HepG2 (cell line): ENCODE results near the gene STARD8.

Experiments used
- FOXK2 ChIP-seq: fragments of 450-650 bp; IDR thresholded peaks from 2 replicates; pipeline ENCODE4 v1.6.1; 2016
- GFI1 ChIP-seq: sonication (generic); formaldehyde crosslinking; IDR thresholded peaks from 2 replicates; pipeline ENCODE4 v1.5.0; 2020; ENCODE audit warnings: missing genetic modification reagents, mild to moderate bottlenecking, borderline replicate concordance
- GTF2F1 ChIP-seq: fragments of 150-350 bp; IDR thresholded peaks from 2 replicates; pipeline ENCODE4 v1.6.1; 2014; ENCODE audit warnings: low read length
- NR2C2 ChIP-seq: sonication (generic); formaldehyde crosslinking; IDR thresholded peaks from 2 replicates; pipeline ENCODE4 v1.4.0; 2020; ENCODE audit warnings: missing genetic modification reagents, mild to moderate bottlenecking, moderate library complexity, borderline replicate concordance
- POLR2A ChIP-seq, 2 experiments: IDR thresholded peaks; 2 replicates each; pipeline ENCODE4 v1.6.1; 2011; ENCODE audit warnings: low read depth in 2 of 2, low read length in 2 of 2, mild to moderate bottlenecking in 1 of 2, moderate library complexity in 1 of 2; ENCODE audit not compliant: insufficient read depth in 1 of 2
- REPIN1 ChIP-seq: sonication (generic); formaldehyde crosslinking; IDR thresholded peaks from 2 replicates; pipeline ENCODE4 v1.8.0; 2022; ENCODE audit warnings: missing genetic modification reagents, low read depth, mild to moderate bottlenecking, borderline replicate concordance
- ZBTB20 ChIP-seq: sonication (generic); formaldehyde crosslinking; IDR thresholded peaks from 2 replicates; pipeline ENCODE4 v1.8.1; 2023; ENCODE audit warnings: missing genetic modification reagents, low read depth, mild to moderate bottlenecking, borderline replicate concordance
- TF ChIP-seq, protein P1 (sequence below): sonication (generic); formaldehyde crosslinking; IDR thresholded peaks from 2 replicates; pipeline ENCODE4 v1.9.0; 2021; ENCODE audit warnings: missing genetic modification reagents, borderline replicate concordance
- TF ChIP-seq, protein P2 (sequence below): sonication (generic); formaldehyde crosslinking; IDR thresholded peaks from 2 replicates; pipeline ENCODE4 v1.5.0; 2020; ENCODE audit warnings: mild to moderate bottlenecking, missing genetic modification reagents, moderate library complexity
- TF ChIP-seq, protein P3 (sequence below): sonication (generic); formaldehyde crosslinking; IDR thresholded peaks from 2 replicates; pipeline ENCODE4 v1.5.0; 2020; ENCODE audit warnings: missing genetic modification reagents
- TF ChIP-seq, protein P4 (sequence below): IDR thresholded peaks from 2 replicates; pipeline ENCODE4 v1.6.1; 2016
- TF ChIP-seq, protein P5 (sequence below): sonication (generic); formaldehyde crosslinking; IDR thresholded peaks from 2 replicates; pipeline ENCODE4 v1.4.0; 2020; ENCODE audit warnings: missing genetic modification reagents
- TF ChIP-seq, protein P6 (sequence below): sonication (generic); formaldehyde crosslinking; IDR thresholded peaks from 2 replicates; pipeline ENCODE4 v1.4.0; 2020; ENCODE audit warnings: missing genetic modification reagents

DNA sequence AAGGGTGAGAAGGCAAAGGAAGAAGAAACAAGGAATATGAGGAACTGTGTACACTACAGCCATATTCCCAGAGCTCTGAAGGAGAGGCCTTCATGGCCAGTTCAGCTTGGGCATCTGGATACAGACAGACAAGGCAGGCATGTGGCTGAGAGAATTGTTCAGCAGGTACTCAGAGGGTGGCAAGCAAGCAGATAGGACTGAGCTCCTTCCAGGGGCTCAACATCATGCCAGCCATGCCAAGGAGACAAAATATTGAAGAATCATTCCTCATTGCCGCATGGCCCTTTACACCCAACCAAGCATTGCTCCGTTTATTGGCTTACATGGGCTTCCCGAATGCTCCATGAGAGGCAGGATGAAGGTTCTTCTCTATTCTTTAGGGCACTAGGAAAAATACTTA is 102.8 kb downstream of the STARD8 start:
- TF ChIP-seq, protein P1, sequence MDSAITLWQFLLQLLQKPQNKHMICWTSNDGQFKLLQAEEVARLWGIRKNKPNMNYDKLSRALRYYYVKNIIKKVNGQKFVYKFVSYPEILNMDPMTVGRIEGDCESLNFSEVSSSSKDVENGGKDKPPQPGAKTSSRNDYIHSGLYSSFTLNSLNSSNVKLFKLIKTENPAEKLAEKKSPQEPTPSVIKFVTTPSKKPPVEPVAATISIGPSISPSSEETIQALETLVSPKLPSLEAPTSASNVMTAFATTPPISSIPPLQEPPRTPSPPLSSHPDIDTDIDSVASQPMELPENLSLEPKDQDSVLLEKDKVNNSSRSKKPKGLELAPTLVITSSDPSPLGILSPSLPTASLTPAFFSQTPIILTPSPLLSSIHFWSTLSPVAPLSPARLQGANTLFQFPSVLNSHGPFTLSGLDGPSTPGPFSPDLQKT (CRISPR knock-in tag) = no peak
- TF ChIP-seq, protein P2, sequence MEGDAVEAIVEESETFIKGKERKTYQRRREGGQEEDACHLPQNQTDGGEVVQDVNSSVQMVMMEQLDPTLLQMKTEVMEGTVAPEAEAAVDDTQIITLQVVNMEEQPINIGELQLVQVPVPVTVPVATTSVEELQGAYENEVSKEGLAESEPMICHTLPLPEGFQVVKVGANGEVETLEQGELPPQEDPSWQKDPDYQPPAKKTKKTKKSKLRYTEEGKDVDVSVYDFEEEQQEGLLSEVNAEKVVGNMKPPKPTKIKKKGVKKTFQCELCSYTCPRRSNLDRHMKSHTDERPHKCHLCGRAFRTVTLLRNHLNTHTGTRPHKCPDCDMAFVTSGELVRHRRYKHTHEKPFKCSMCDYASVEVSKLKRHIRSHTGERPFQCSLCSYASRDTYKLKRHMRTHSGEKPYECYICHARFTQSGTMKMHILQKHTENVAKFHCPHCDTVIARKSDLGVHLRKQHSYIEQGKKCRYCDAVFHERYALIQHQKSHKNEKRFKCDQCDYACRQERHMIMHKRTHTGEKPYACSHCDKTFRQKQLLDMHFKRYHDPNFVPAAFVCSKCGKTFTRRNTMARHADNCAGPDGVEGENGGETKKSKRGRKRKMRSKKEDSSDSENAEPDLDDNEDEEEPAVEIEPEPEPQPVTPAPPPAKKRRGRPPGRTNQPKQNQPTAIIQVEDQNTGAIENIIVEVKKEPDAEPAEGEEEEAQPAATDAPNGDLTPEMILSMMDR (CRISPR knock-in tag) = no peak
- no peak for TF ChIP-seq GTF2F1
- TF ChIP-seq NR2C2 (CRISPR knock-in tag) = no peak
- TF ChIP-seq ZBTB20 = no peak
- TF ChIP-seq, protein P3, sequence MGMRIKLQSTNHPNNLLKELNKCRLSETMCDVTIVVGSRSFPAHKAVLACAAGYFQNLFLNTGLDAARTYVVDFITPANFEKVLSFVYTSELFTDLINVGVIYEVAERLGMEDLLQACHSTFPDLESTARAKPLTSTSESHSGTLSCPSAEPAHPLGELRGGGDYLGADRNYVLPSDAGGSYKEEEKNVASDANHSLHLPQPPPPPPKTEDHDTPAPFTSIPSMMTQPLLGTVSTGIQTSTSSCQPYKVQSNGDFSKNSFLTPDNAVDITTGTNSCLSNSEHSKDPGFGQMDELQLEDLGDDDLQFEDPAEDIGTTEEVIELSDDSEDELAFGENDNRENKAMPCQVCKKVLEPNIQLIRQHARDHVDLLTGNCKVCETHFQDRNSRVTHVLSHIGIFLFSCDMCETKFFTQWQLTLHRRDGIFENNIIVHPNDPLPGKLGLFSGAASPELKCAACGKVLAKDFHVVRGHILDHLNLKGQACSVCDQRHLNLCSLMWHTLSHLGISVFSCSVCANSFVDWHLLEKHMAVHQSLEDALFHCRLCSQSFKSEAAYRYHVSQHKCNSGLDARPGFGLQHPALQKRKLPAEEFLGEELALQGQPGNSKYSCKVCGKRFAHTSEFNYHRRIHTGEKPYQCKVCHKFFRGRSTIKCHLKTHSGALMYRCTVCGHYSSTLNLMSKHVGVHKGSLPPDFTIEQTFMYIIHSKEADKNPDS = no peak
- TF ChIP-seq, protein P4, sequence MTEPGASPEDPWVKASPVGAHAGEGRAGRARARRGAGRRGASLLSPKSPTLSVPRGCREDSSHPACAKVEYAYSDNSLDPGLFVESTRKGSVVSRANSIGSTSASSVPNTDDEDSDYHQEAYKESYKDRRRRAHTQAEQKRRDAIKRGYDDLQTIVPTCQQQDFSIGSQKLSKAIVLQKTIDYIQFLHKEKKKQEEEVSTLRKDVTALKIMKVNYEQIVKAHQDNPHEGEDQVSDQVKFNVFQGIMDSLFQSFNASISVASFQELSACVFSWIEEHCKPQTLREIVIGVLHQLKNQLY = no peak
- TF ChIP-seq, protein P5, sequence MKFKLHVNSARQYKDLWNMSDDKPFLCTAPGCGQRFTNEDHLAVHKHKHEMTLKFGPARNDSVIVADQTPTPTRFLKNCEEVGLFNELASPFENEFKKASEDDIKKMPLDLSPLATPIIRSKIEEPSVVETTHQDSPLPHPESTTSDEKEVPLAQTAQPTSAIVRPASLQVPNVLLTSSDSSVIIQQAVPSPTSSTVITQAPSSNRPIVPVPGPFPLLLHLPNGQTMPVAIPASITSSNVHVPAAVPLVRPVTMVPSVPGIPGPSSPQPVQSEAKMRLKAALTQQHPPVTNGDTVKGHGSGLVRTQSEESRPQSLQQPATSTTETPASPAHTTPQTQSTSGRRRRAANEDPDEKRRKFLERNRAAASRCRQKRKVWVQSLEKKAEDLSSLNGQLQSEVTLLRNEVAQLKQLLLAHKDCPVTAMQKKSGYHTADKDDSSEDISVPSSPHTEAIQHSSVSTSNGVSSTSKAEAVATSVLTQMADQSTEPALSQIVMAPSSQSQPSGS (CRISPR knock-in tag) = no peak
- no peak for TF ChIP-seq FOXK2
- no peak for TF ChIP-seq REPIN1 (CRISPR knock-in tag)
- no peak for TF ChIP-seq POLR2A (IDR thresholded peaks at IDR 0.05; ENCODE audit: insufficient read depth in 1 of 2, low read depth in 2 of 2, low read length in 2 of 2)
- TF ChIP-seq, protein P6, sequence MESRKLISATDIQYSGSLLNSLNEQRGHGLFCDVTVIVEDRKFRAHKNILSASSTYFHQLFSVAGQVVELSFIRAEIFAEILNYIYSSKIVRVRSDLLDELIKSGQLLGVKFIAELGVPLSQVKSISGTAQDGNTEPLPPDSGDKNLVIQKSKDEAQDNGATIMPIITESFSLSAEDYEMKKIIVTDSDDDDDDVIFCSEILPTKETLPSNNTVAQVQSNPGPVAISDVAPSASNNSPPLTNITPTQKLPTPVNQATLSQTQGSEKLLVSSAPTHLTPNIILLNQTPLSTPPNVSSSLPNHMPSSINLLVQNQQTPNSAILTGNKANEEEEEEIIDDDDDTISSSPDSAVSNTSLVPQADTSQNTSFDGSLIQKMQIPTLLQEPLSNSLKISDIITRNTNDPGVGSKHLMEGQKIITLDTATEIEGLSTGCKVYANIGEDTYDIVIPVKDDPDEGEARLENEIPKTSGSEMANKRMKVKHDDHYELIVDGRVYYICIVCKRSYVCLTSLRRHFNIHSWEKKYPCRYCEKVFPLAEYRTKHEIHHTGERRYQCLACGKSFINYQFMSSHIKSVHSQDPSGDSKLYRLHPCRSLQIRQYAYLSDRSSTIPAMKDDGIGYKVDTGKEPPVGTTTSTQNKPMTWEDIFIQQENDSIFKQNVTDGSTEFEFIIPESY (CRISPR knock-in tag) = no peak
- TF ChIP-seq GFI1 (CRISPR knock-in tag) = no peak
